ENCODE results near the gene EBI3.
"Not testable (repeated sequence)": the region's sequence is repeated elsewhere in the genome, so short reads cannot be mapped to it uniquely, and the experiment has no call there.

Gene EBI3

DNA sequence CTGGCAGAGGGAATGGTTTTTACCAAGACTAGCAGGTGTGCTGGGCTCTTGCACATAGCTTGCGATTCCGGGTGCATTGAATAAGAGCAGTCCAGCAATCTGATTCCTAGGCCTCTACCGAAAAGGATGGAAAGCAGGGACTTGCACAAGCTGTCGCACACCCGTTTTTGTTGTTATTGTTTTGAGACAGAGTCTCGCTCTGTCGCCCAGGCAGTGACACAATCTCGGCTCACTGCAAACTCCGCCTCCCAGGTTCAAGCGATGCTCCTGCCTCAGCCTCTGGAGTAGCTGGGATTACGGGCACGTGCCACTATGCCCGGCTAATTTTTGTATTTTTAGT is 5.5 kb downstream of the EBI3 start:
- no peak for DNase-seq (ENCODE audit: low spot score)

DNA sequence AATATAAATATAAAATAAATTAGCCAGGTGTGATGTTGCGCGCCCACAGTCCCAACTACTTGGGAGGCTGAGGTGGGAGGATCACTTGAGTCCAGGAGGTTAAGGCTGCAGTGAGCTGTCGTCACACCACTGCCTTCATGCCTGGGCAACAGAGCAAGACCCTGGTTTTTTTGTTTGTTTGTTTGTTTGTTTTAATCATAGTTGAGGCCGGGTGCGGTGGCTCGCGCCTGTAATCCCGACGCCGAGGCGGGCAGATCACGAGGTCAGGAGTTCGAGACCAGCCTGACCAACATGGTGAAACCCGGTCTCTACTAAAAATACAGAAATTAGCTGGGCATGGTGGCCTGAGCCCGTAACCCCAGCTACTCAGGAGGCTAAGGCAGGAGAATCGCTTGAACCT is 8.2 kb downstream of the EBI3 start:
- not testable (repeated sequence) for DNase-seq (ENCODE audit: low spot score)

DNA sequence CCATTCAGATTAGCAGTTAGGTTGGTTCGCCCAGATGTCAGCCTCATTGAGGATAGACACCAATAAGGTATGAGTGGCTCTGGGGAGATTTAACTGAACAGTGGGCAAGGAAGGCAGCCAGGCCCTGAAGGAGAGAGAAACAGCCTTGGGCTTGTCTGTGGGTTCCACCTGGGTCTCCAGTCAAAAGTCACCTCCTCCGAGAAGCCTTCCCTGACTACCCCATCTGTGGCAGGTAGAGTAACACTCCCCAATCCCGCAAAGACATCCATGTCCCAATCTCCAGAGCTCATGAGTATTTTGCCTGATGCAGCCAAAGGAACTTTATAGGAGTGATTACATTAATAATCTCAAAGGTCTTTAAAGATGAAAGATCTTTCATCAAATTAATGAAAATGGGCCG is 9.5 kb downstream of the EBI3 start:
- no peak for DNase-seq (ENCODE audit: low spot score)

DNA sequence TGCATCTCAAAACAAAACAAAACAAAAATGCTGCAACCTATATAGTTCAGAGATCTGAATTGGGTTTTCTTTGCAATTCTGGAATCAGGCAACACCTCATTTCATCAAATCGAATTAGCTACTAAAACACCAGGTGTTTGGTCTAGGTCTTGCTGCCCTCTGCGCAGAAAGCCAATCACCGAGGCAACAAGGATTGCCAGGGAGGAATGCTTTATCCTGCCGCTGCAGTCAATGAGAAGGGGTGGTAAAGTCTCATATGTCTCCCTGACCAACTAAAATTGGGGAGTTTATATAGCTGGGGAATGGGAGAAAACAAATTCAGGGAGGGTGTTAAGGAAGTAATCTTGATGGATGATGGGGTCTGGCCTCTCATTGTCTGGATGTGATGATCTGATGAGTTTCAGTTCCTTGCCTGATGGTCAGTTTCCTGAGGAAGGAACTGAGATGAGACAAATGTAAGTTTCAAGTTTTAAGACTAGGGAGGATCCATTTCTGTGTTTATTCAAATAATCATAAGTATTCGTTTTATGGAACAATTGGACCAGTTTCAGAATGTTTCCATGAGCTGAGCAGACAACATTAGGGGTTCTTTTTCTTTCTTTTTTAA is 12.6 kb downstream of the EBI3 start:
- DNase-seq (ENCODE audit: low spot score): no peak

DNA sequence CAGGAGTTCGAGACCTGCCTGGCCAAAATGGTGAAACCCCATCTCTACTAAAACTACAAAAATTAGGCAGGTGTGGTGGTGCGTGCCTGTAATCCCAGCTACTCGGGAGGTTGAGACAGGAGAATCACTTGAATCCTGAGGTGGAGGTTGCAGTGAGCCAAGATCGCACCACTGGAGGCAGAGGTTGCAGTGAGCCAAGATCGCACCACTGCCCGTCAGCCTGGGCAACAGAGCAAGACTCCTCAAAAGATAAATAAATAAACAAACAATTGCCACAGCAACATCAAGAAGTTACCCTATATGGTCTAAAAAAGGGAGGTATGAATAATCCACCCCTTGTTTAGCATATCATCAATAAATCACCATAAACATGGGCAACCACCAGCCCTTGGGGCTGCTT is 16.6 kb downstream of the EBI3 start:
- DNase-seq (ENCODE audit: low spot score): not testable (repeated sequence)

DNA sequence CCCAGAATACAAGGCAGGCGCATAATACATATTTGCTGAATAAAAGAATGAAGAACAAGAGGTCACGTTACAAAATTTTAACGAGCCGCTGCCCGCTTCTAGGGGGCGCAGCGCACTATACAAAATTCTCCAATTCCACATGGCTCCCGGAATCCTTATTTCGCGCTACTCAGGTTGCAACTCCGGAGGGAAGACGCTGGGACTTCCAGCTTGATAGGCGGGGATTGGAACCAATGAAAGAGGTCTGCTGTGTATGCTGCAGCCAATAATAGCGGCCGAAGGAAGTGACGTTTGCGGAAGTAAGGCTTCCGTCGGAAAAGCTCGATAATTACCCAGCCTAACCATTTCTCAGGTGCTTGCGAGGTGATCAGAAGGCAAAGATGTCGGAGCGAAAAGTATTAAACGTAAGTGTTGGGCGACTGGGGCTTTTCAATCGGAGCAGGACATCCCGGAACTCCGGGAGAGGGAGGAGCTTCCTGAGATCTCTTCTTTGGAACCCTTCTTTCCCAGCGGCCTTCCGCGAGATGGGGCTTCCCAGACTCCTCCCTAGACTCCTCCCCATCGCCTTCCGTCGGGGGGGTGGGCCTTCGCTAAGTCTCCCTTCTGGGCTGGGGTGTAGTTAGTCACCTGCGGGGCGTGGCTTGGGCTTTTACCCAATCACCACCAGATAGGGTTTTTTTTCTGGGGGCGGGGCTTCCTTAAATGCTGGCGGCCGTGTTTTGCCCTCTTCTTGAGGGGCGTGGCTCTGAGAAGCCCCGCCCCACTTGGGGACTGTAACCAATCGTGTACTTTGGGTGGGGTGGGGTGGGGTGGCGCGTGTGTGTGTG is 17.7 kb downstream of the EBI3 start, which contains the start of gene YJU2:
Gene YJU2, plus strand, starts transcription at position 314 of the 827 bp plus-strand sequence. Its CDS starts 67 bp downstream, at position 381.
- peak; percentile 99 for DNase-seq (ENCODE audit: low spot score)

DNA sequence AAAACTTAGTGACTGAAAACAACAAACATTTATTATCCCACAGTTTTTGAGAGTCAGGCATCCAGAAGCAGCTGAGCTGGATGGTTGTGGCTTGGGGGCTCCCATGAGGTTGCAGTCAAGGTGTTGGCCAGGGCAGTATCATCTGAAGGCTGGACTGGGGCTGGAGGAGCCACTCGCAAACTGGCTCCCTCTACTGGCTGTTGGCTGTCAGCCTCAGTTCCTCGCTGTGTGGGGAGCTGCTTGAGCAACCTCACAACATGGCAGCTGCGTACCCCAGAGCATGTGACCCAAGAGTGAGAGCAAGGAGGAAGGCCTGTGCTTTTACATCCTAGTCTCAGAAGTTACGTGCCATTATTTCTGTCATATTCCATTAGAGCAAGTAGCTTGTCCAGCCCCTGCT is 27.2 kb downstream of the EBI3 start:
- no peak for DNase-seq (ENCODE audit: low spot score)

DNA sequence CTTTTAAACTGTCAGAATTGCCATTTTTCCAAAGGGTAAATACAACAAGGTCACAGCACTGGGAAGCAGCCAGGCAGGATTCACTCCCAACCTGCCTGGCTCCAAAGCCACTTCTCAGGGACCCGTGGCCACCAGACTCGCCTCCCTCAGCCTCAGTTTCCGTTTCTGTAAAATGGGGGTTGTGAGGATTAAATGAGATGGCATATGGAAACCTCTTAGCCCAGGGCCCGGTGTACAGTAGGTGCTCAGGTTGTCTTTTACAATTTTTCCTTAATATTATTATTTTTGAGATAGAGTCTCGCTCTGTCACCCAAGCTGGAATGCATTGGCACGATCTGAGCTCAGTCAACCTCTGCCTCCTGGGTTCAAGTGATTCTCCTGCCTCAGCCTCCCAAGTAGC is 27.7 kb downstream of the EBI3 start:
- no peak for DNase-seq (ENCODE audit: low spot score)

DNA sequence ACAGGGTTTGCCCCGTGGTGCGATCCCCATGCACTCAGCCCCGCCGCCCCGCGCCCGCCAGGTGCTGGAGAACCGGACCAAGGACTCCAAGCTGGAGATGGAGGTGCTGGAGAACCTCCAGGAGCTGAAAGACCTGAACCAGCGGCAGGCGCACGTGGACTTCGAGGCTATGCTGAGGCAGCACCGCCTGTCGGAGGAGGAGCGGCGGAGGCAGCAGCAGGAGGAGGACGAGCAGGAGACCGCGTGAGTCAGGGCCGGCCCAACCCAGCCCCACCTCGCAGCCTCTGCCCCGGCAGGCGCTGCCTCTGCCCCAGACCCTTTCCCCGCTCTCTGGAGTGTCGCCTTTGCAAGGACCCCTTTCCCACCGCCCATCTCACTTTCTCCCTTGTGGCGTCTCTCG is 28.9 kb downstream of the EBI3 start:
- no peak for DNase-seq (ENCODE audit: low spot score)

DNA sequence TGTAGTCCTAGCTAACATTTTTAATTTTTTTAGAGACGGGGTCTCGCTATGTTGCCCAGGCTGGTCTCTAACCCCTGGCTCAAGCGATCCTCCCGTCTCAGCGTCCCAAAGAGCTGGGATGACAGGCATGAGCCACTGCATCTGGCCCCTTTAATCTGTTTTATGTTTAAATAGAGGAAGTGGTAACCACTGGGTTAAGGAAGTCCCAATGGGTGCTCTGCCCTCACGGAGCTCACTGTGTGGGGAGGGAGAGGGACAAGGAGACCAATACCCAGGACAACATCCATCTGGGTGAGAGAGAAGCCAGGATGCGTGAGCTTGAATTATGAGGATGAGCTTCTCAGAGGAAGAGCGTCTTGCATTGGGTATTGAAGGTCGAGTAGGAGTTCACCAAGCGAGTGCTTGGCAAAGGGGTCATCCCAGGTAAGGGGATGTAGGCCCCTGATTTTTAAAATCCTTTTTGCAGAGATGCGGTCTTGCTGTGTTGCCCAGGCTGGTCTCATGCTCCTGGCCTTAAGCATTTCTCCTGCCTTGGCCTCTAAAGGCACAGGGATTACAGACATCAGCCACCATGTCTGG is 31.4 kb downstream of the EBI3 start:
- DNase-seq (ENCODE audit: low spot score): no peak

DNA sequence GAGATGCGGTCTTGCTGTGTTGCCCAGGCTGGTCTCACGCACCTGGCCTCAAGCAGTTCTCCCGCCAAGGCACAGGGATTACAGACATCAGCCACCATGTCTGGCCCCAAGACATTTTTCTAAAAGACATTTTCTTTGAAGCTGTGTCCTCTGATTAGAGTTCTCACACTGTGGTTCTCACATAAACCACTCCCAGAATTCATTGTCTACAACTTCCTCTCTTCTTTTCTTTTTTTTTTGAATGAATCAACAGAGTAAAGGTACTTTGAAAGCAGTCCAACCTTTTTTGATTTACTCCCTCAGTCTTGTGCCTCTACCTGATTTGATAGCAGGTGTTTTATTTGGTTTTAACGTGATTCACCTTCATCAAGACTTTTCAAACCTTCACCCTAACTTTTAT is 35.5 kb downstream of the EBI3 start:
- no peak for DNase-seq (ENCODE audit: low spot score)

DNA sequence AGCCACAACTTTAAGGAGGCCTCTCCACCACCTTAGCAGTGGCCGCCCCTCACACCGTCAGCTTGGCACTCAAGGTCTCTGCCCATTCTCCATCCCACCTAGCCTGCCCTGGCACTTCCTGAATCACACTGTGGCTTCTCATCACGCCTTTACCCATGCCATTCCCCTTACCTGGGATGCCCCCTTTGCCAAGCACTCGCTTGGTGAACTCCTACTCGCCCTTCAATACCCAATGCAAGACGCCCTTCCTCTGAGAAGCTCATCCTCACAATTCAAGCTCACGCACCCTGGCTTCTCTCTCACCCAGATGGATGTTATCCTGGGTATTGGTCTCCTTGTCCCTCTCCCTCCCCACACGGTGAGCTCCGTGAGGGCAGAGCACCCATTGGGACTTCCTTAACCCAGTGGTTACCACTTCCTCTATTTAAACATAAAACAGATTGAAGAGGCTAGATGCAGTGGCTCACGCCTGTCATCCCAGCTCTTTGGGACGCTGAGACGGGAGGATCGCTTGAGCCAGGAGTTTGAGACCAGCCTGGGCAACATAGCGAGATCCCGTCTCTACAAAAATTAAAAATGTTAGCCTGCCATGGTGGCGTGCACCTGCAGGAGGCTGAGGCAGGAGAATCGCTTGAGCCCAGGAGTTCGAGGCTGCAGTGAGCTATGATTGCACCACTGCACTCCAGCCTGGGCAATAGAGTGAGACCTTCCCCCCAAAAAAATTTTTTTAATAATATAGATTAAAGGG is 37.1 kb downstream of the EBI3 start:
- DNase-seq (ENCODE audit: low spot score): no peak

DNA sequence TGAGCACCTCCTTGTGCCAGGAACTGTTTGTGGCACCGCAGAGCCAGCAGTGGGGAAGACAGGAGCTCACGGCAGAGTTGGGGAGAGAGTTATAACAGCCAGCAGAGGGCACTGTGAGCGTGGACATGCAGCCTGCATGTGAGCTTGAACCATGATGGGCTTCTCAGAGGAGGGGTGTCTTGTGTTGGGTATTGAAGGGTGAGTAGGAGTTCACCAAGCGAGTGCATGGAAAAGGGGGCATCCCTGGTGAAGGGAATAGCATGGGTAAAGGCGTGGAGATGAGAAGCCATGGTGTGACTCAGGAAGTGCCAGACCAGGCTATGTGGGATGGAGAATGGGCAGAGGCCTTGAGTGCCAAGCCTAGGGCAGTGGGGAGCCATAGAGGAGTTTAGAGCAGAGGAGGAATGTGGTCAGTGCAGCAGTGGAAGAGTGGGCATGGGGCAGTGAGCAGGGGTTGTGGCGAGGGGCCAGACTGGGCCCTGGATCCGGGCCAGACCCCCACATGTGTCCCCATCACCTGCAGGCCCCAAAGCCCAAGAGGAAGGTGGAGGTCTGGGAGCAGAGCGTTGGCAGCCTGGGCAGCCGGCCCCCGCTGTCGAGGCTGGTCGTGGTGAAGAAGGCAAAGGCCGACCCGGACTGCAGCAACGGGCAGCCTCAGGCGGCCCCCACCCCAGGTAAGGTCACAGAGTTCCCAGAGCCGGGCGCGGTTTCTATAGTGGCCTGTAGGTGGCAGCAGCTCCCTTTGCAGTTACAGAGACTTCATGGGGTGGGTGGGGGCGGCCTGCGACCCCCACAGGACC is 38.0 kb downstream of the EBI3 start:
- peak; percentile 80 for DNase-seq (ENCODE audit: low spot score)

DNA sequence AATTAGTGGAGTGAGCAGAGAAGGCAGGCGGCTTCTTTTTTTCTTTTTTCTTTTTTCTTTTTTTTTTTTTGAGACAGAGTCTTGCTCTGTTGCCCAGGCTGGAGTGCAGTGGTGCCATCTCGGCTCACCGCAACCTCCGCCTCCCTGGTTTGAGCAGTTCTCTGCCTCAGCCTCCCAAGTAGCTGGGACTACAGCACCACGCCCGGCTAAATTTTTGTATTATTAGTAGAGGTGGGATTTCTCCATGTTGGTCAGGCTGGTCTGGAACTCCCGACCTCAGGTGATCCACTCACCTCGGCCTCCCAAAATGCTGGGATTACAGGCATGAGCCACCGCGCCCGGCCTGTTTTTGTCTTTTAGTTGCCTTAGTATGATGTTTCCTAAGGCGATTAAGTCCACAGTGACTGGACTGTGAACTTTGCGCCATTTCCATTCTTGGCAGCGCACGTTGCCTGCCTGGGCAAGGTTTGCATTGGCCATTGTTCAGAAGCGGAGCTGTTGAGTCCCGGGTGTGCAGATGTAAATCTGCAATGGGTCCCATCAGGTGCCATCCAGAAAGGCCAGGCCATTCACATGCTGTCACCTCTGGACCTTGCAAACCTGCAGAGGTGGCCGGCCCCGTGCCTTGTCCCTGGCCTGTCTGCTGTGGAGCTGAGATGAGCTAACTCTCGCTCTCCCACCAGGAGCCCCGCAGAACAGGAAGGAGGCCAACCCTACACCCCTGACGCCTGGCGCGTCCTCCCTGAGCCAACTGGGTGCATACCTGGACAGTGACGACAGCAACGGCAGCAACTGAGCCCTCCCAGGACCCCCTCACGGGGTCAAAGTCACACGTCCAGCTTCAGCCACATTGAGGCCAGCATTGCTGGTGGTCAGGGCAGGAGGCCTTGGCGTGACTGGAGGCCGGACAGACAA is 38.8 kb downstream of the EBI3 start:
- DNase-seq (ENCODE audit: low spot score): no peak

DNA sequence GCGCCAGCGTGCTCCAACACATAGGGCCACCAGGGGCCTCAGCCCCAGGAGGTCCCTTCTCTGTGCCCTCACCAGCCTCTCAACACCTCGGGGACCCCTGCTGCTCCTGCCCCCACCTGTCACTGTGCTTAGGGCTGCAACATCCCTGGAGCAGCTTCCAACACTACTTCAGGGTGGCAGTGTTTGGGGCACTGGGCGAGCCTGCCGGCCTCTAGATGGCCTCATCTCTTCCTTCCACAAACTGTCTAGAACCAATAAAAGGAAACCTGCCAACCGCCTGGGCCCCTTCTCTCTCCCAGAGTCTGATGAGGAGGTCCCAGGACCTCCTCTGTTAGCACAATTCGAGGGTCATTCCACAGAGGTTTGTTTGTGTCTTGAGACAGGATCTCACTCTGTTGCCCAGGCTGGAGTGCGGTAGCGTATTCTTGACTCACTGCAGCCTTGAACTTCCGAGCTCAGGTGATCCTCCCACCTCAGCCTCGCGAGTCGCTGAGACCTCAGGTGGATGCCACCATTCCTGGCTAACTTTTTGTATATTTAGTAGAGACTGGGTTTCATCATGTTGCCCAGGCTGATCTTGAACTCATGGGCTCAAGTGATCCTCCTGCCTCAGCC is 39.6 kb downstream of the EBI3 start:
- no peak for DNase-seq (ENCODE audit: low spot score)

DNA sequence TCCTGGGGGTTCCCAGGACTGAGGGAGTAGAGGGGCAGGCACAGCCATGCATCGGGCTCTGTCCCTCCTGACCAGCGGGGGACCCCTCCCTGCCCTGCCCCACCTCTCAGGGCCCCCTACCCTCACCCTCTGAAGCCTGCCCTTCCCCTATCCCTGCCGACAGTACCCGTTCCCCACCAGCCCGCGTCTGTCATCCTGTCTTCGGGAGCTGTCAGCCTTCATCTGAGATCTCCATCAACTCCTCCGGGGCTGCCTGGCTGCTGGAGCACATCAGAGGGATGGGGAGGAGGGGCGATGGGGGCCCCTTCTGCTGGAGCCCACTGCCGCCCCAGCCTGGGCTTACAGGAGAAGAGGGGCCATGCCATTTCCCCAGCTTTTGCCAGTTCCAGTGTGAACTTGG is 43.6 kb downstream of the EBI3 start:
- DNase-seq (ENCODE audit: low spot score): no peak

DNA sequence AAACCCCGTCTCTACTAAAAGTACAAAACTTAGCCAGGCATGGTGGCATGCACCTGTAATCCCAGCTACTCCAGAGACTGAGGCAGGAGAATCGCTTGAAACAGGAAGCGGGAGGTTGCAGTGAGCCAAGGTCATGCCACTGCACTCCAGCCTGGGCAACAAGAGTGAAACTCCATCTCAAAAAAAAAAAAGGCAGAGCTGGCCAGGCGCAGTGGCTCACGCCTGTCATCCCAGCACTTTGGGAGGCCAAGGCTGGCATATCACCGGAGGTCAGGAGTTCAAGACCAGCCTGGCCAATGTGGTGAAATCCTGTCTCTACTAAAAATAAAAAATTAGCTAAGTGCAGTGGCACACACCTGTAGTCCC is 45.0 kb downstream of the EBI3 start:
- DNase-seq (ENCODE audit: low spot score): not testable (repeated sequence)

DNA sequence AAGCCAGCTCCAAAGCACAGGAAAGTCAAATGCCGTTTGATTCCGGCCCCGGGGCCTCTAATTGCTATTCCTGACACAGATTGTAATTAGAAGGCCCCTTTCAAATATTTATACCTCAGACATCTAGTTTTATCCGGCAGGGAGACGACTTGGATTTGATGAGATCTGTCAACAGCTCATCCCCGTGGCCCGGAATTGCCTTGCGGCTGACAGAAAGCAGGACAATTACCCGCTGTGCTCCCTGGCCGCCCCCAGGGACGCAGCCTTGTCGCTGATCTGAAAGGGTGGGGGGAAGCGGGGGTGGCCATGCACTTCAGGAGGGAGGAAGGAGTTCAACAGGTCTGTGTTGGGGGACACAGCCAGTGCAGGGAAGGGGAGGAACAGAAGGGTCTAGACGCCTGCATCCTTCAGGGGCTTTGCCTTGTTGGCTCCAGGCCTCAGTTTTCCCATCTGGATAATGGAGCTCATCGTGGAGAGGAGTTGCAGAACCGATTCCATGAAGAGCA is 47.9 kb downstream of the EBI3 start:
- no peak for DNase-seq (ENCODE audit: low spot score)

DNA sequence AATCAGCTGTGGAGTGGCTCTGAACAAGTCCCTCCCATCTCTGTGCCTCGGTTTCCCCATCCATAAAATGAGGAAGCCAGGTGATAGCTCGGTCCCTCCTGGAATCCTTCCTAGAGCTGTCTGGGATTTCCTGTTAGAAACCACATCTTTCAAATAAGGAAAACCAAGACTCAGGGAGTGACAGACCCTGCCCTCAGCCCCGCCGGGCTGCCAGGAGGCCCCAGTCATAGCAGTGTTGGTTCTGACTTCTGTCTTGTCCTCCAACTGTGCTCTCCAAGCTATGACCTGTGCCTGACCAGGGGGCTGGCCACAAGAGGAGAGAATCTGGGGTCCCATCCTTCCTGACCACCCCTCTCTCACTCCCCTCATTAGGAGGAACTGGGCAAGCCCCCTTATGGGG is 48.7 kb downstream of the EBI3 start:
- no peak for DNase-seq (ENCODE audit: low spot score)

Data from GM03348 (cell line).